ENCODE results near the gene RCBTB2.

The RCBTB2 gene

DNA sequence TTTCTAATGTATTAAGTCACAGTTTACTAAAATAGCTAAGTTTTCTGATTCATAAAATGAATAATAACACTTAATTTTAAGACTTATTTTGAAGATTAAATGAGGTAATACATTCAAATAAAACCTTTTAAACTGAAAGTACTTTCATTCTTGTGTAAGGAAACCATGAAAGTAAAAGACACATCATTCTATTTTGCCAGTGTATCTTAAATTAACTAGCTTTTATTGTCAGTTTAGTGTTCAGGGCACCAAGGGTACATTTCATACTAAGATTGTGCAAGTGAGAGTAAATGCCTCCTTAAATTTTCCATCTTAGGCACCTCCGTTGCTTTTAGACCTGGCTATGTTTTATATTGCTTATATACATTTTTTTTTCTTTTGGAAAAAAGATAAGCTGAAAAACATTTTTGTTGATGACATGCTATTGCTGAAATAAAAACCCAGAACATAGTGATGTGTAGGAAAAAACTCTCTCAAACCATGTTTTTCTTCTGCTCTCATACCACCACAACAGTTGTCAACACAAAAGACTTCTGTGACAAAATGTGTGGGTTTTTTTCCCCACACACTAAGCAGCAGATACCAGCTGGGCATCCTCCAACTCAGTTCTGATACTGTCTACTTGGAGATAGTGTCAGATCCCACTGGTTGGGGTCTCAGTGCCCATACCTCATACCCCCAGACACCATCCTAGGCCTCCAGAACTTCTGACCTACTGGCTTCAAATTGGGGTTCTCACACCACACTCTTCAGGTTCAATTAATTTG is 89.3 kb downstream of the RCBTB2 start:
- peak; percentile 28 for DNase-seq
